OCI-M1 (cell line): ENCODE data around the gene CAPN10.
A peak's percentile ranks its signal among the peaks of the same experiment; 100 is the strongest.
"Not testable (repeated sequence)": the region's sequence is repeated elsewhere in the genome, so short reads cannot be mapped to it uniquely, and the experiment has no call there.

Experiments used
- DNase-seq: peaks from one replicate; lab custom pipeline; 2025; lab: John Stamatoyannopoulos, UW

The CAPN10 gene, protein sequence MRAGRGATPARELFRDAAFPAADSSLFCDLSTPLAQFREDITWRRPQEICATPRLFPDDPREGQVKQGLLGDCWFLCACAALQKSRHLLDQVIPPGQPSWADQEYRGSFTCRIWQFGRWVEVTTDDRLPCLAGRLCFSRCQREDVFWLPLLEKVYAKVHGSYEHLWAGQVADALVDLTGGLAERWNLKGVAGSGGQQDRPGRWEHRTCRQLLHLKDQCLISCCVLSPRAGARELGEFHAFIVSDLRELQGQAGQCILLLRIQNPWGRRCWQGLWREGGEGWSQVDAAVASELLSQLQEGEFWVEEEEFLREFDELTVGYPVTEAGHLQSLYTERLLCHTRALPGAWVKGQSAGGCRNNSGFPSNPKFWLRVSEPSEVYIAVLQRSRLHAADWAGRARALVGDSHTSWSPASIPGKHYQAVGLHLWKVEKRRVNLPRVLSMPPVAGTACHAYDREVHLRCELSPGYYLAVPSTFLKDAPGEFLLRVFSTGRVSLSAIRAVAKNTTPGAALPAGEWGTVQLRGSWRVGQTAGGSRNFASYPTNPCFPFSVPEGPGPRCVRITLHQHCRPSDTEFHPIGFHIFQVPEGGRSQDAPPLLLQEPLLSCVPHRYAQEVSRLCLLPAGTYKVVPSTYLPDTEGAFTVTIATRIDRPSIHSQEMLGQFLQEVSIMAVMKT

DNA sequence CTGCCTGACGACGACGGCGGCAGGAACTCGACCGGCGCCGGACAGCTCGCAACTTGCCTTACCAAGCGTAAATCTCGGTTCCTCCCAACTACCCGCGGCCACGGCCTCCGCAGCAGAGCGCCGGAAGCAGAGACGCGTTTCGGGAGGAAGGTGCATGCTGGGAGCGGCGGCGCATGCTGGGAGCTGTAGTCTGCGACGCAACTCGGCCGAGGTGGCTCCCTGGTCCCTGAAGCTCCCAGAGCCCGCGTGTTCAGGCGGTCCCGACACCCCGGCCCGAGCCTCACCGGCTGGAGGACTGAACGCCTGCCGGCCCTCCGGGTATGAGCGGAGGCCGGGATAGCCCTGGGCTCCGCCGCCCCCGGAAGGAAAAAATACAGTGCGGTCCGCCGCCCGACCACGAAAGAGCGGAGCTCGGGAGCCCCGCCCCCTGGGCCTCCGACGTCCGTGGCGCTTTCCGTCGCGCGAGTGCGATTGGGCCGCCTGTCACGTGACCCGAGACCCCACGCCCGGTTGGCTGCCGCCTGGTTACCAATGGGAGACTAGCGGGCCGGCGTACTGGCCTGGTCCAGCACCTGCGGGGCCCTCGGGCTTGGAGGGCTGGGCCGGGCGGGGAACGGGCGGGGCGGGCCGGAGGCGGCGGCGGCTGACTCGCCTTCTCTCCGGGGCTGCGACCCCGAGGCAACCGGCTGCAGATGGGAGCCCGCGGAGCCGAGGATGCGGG, at the start of gene CAPN10:
TSS of gene CAPN10 (plus strand) at position 537 of the 721 bp plus-strand sequence. CDS start at position 715, 178 bp downstream.
- peak; percentile 97 for DNase-seq

DNA sequence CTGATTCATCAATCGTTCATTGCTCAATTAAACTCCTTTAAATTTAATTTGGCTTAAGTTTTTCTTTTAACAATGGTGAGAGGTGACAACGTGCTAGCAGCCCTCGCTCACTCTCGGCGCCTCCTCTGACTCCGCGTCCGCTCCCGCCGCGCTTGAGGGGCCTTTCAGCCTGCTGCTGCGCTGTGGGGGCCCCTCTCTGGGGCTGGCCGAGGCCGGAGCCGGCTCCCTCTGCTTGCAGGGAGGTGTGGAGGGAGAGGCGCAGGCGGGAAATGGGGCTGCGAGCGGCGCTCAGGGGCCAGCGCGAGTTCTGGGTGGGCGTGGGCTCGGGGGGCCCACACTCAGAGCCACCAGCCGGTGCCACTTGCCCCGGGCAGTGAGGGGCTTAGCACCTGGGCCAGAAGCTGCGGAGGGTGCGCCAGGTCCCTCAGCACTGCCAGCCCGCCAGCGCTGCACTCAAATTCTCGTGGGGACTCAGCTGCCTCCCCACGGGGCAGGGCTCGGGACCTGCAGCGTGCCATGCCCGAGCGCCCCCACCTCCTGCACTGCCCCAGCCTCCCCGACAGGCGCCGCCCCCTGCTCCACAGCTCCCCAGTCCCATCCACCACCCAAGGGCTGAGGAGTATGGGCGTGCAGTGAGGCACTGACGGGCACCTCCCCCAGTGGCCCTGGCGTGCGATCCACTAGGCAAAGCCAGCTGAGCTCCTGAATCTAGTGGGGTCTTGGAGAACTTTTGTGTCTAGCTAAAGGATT, 48.3 kb upstream of the CAPN10 start:
- DNase-seq, result no peak

- DNase-seq, result not testable (repeated sequence)
These were observed 47.4 kb upstream of the CAPN10 start for GRCh38 chr2:240539101-240539500.

- DNase-seq, result no peak
These were observed 46.6 kb upstream of the CAPN10 start for GRCh38 chr2:240539906-240540305.

DNA sequence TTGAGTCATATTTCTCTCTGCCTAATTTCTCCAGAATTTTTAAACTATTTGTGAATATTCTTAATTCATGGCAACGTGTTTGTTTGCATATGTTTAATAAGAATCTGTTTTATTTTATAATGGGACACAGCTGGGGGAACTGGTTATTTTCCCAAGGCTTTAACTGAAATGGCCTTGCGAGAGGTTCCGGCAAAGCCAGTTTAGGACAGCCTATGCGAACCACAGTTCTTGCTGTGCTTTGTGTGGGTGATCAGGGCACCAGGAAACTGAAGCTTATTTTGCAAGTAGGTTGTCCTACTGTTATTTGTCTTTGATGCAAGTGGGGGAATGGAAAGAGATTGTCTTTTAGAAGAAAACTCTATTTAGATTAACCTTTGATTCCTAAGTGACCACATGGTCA, 35.2 kb upstream of the CAPN10 start:
- DNase-seq, result no peak

DNA sequence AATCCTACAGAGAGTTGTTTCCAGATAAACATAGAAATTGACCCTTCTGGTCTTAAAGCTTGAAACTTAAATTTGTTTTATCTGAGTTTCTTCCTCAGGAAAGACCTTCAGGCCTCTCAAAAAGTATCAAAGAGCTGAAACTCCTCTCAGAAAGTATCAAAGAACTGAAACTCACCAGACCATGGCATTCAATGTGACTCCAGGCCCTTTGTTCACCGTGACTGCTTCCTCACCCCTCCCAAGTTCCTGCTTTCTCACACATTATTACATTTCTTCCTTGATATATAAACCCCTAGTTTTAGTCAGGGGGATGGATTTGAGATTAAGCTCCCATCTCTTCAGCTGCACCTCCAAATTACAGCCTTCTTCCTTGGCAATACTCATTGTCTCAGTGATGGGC, 34.7 kb upstream of the CAPN10 start:
- no peak for DNase-seq

- no peak for DNase-seq
These were observed 32.5 kb upstream of the CAPN10 start for GRCh38 chr2:240553956-240554480.

- no peak for DNase-seq
These were observed 31.6 kb upstream of the CAPN10 start for GRCh38 chr2:240554767-240555493.

DNA sequence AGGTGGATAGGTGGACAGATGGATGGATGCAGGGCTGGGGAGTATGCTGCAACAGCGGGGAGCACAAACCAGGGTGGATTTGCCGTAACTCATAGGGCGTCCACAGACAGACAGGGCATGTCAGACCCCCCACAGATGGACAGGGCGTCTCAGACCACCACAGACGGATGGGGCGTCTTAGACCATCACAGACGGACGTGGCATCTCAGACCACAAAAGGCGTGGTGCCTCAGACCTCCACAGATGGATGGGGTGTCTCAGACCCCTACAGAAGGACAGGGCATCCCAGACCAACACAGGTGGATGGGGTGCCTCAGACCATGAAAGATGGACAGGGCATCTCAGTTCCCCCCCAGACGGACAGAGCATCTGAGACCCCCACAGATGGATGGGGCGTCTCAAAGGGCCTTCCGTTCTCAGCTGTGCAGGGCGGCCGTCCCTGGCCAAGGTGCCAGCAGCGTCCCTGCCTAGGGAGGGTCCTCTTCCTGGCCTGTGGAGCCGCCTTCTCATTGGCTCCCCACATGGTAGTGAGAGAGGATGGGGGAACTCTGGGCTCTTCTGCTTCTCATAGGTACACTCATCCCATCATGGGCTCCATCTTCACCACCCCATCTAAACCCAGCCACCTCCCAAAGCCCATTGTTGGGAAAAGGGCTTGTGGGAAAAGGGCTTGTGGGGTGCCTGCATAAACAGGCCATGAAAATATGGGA, 30.8 kb upstream of the CAPN10 start:
- DNase-seq, result no peak

- peak; percentile 39 for DNase-seq
These were observed 29.9 kb upstream of the CAPN10 start for GRCh38 chr2:240556553-240557100.

DNA sequence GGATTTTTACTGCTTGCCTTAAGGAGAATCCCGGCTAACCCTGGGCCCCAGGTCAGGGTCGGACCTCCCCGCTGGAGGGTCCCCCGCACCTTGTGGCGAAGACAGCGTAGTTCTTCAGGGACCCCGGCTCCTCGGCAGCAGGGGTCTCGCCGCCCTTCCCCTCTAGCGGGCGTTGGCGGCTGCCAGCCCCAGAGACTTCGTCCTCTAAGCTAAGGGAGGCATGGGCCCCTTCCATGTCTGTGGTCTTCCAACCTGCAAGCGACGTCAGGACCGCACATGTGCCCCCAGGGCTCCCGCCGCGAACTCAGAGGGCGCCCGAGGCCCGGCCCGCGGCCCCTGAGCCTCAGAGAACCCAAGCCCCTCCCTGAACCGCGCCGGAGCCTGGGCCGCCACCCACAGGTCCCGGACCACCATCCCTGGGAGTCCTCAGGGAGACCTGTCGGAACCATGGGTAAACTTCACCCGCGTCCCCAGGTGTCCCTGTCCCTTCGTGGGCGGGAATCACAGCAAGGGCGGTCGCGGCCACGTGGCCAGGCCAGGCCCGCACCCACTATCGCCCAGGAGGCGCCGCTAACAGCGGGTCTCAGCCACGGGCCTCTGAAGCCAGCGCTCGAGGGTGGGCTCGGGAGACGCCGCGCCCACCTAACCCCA, 29.3 kb upstream of the CAPN10 start:
- no peak for DNase-seq

GRCh38 chr2:240557808-240558207, 28.7 kb upstream of the CAPN10 start, which contains the start of gene ANKMY1:
Gene ANKMY1, minus strand, starts transcription at chr2:240557988. Its CDS starts 653 bp downstream, at chr2:240557335.
- DNase-seq, result no peak

DNA sequence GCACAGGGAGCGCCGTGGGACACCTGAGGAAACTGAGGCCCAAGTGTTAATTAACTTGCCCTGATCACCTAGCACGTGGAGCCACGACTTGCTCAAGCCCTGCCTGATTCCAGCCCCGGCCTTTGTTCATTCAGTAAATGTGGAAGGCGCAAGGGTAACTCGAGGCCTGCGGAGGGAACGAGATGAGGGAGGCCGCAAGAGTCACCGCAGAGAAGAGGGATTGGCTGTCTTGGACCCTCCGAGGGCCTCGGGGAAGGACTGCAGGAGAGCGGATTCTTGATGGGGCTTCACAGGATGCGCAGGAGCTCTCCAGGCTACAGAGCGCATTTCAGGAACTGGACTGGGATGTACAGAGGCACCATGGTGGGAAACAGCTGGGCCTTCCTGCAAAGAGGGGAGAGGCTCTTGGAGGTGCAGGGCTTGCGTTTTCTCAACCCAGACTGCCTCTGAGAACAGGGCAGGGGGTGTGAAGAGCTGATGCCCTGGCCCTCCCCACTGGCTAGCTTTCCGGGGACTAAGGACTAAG, 28.2 kb upstream of the CAPN10 start:
- DNase-seq, result no peak

DNA sequence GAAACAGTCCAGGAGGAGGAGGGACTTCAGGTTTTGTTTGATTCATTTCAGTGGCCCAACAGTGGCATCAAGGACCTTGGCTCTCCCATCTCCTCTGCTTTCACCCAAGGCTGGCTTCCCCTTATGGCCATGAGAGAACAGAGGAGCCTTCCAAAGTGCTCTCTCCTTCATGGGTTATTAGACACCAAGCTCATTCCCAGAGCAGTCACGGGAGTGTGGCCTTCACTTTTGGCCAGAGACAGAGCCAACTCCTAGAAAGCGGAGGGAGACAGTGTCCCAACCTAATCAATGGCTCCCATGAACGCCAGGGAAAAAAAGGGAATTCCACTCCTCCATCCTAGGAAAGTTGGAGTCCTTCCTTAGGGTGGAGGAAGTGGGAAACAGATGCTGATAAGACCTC, 27.2 kb upstream of the CAPN10 start:
- no peak for DNase-seq

- peak; percentile 93 for DNase-seq
These were observed 26.5 kb upstream of the CAPN10 start, which contains the start of gene DUSP28 for GRCh38 chr2:240560084-240560479. Gene DUSP28, plus strand, starts transcription at chr2:240560357. Its CDS starts 328 bp downstream, at chr2:240560685.

DNA sequence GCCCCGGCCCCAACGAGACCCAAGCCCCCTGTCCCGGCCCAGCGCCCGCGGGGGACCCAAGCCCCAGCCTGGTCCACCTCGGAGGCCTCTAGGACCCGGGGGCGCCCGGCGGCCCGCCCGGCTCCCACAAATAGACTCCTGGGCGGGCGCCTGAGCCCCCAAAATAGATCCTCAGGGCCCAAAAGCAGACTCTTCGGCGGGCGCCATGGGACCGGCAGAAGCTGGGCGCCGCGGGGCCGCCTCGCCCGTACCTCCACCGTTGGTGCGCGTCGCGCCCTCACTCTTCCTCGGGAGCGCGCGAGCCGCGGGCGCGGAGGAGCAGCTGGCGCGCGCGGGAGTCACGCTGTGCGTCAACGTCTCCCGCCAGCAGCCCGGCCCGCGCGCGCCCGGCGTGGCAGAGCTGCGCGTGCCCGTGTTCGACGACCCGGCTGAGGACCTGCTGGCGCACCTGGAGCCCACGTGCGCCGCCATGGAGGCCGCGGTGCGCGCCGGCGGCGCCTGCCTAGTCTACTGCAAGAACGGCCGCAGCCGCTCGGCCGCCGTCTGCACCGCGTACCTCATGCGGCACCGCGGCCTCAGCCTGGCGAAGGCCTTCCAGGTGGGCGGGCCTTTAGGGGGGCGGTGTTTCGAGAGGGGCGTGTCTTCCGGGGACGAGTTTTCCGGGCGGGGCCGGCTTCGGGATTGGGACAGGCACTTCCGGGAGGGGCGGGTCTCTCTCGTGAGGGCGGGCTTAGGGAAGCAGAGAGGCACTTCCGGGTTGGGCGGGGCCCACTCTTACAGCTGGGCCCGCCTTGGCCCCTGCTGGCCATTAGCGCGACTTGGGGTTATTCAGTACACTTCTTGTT, 25.8 kb upstream of the CAPN10 start:
- DNase-seq, result peak; percentile 98

- DNase-seq, result peak; percentile 54
These were observed 25.1 kb upstream of the CAPN10 start for GRCh38 chr2:240561325-240561971.

GRCh38 chr2:240563231-240563630, 23.3 kb upstream of the CAPN10 start:
- DNase-seq, result not testable (repeated sequence)
